Retina (tissue), 1 donor: ENCODE measurements around the gene PCDH9.

Source experiments
- DNase-seq: peaks from one replicate; pipeline ENCODE4 v3.0.0-alpha.2; 2016

PCDH9 gene

GRCh38 chr13:67155898-67156722 lies 74.0 kb downstream of the PCDH9 start:
- no peak for DNase-seq

DNA sequence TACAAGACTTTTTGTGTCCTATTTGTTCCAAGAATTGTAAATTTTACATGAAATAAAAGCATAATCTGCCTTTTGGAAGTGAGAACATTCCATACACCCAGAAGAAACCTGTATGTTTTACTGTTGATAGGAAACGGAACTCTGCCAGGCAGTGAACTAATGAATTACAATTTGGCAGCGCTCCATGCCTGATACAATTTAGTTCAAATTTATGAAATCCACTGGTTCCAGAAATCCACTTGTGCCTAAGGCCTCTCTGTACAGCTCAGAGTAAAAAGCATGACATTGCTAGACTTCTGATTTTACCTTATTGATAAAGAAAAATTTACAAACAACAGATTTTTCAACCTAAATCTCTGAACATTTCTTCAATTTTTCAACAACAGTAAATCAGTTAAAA lies 78.1 kb downstream of the PCDH9 start:
- no peak for DNase-seq

GRCh38 chr13:67151652-67152051 lies 78.5 kb downstream of the PCDH9 start:
- no peak for DNase-seq

DNA sequence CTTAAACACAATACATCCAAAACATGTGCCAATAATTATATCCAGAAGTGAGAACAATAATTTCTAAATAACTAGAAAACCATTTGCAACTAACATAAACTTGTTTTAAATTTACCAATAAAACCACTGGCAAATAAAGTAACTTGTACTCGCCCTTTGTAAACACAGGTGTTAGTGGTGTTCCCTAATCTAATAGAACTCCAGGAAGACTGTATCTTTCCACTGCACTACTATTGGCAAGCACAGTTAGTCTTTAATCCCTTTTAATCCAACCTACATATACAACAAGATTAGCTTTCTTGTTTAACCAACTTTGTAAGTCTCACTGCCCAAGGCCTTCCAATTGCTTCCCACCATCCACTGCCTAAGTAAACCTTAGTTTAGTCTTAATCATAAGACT lies 79.5 kb downstream of the PCDH9 start:
- no peak for DNase-seq

DNA sequence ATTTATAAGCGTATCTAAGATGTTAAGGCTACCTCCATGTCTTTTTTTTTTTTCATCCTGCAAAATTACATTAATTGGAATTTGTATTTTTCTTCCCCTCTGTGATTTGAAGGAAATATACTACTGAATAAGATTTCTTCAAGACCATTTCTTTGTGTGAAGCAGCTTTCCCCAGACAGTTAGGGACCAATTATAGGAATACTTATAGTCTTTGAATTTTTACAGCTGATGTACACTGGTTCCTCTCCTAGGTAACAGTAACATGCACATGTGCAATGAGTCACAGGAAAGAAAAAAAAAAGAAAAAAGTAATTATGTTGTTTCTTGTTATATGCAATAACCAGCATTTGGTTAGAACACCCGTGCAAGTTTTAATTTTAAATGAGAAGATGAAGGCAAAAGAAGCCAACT lies 82.0 kb downstream of the PCDH9 start:
- DNase-seq, result no peak

DNA sequence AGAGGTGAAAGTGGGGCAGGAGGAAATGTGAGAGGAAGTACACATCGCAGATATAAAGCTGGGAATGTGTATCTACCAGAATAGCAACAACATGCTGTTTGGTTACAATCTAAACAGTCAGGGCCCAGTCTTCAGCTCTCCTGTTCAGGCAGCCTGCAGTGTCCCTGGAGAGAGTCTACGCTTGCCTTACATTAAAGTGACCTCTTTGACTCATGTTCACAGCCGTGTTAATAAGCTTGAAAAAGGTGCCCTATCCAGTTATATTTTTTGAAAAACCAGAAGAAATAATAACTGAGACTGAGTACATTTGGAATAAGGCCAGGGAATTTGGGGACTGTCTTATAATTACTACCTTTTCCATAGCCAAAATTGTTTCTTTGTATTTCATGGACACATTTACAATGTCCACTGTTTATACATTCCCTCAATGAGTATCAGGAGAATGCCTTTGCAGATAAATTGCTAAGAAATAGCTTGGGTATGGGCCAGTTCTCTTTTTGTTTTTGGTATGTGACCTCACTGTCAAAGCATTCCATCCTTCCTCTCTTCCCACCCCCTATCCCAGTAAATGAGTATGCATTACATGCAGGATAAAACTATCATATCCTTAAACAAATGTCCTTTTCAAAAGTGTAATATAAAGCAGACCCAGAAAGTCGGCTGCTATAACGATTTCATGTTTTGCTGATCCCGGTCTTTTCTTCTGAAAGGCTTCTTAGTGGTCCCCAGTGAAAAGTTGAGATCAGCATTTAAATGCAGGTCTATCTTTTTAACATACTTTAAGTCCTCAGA lies 82.6 kb downstream of the PCDH9 start:
- peak; percentile 41 for DNase-seq

GRCh38 chr13:67146523-67147130 lies 83.5 kb downstream of the PCDH9 start:
- DNase-seq, result no peak

GRCh38 chr13:67145950-67146349 lies 84.2 kb downstream of the PCDH9 start:
- DNase-seq, result no peak

DNA sequence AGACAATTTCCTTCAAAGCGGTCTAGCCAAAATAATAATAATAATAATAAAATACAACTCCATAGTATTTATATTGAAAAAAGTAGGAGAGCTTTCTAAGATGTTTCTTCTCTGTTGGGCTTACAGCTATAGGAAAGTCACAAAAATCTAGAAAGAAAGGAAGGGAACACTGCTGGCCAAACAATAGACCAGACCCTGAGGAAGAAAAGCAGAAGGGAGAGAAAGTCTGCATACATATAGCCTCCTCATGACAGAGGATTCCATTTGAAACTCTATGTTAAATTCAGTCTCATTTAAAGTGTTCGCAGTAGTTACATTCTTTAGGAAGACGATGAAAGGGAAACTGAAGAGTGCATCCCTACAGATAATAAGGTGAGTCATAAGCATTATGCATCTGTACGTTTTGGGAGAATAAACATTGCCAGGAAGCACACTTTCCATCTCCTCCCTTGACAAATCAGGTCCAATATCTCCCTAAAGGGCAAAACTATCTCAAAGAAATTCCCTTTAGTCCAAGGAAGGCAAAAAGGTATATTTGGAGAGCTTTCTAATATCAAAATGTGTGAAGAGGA lies 86.5 kb downstream of the PCDH9 start:
- DNase-seq, result no peak

DNA sequence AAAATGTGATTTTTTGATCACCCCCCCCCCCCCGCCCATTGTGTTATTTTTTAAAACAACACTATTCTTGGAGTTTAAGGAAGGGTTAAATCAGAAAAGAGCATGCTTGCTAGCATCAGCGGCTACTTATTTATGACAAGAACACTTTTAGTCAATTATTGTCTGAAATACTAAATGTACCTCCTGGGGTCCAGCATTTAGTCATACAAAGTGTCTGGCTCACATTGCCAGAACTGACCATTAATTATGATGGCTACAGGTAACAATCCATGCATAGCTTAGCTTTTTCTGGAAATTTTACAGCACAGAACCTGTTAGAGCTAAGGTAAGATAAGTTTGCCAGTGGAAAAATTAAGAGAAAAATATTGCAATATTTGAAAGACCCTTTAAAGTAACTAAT lies 90.1 kb downstream of the PCDH9 start:
- DNase-seq, result no peak

GRCh38 chr13:67139551-67139950 lies 90.6 kb downstream of the PCDH9 start:
- DNase-seq, result no peak

- peak; percentile 29 for DNase-seq
Measured at GRCh38 chr13:67138970-67139369, 91.2 kb downstream of the PCDH9 start.

- DNase-seq, result no peak
Measured at GRCh38 chr13:67137044-67137735, 92.9 kb downstream of the PCDH9 start.

DNA sequence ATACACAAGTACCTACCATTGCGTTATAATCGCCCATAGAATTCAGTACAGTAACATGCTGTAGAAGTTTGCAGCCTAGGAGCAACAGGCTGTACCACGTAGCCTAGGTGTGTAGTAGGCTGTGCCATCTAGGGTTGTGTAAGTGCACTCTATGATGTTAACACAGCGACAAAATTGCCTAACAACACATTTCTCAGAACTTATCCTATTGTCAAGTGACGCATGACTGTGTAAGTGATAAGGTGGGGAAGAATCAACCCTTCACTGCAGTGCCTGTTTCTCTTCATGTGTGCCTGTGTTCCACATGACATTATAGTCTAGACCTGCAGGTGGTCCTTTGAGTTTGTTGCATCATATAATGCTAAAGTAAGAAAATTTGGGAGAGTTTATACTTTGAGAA lies 94.0 kb downstream of the PCDH9 start:
- no peak for DNase-seq

GRCh38 chr13:67135356-67135755 lies 94.8 kb downstream of the PCDH9 start:
- no peak for DNase-seq

- no peak for DNase-seq
Measured at GRCh38 chr13:67134417-67135129, 95.6 kb downstream of the PCDH9 start.

GRCh38 chr13:67133476-67133875 lies 96.7 kb downstream of the PCDH9 start:
- DNase-seq, result no peak

GRCh38 chr13:67131393-67131792 lies 98.7 kb downstream of the PCDH9 start:
- no peak for DNase-seq

DNA sequence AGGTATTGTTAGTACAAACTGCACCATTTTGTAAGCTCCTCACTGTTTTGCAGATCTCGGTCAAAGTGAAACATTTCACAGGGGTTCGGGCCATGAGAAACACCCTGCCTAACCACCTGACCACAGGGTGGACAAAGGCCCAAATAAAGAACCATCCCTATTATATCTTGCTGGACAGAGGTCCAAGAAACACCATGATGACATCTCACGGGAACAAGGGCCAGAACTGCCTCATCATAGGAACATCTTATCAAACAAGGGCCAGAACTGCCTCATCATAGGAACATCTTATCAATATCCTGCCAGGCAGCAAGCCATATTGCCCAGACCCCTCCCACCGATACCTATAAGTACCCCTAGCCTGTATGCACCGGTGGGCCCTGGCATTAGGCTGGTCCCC lies 99.7 kb downstream of the PCDH9 start:
- no peak for DNase-seq

DNA sequence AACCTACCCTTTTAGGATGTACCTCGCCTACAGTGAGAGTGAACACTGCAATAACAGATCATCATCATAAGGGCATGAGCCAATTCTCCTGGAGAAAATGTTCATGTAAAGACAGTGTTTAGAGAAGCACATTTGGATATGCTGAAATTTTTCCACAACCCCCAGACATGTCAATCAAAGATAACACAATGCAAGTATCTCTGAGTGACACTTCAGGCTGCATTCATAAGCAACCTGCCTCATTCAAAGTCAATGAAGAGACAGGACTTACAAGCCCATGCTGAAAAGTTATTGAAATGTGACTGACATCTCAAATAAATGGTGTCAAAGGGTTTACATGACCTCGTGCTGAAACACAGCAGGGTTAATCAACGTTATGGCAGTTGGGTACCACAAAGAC lies 102.0 kb downstream of the PCDH9 start:
- no peak for DNase-seq

- DNase-seq, result no peak
Measured at GRCh38 chr13:67125681-67126080, 104.5 kb downstream of the PCDH9 start.

DNA sequence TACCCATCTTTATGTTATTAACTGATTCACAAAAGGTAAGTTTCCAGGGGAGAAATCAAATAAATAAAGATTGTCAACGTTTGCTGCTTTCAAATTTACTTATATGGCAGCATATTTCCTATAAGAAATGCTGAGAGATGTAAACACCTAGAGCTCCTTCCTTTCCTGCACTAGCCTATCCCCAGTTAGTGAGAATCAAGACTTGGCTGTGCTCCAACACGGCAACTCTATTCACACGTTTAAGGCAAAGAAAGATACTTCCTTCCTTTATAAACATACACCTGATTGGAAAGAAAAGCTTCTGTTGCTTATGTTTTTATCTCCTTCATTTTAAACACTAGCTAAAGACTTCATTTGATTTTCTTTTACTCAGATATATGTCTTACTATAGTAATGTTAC lies 107.0 kb downstream of the PCDH9 start:
- DNase-seq, result no peak
